ENCODE measurements around the gene PUSL1.

DNA sequence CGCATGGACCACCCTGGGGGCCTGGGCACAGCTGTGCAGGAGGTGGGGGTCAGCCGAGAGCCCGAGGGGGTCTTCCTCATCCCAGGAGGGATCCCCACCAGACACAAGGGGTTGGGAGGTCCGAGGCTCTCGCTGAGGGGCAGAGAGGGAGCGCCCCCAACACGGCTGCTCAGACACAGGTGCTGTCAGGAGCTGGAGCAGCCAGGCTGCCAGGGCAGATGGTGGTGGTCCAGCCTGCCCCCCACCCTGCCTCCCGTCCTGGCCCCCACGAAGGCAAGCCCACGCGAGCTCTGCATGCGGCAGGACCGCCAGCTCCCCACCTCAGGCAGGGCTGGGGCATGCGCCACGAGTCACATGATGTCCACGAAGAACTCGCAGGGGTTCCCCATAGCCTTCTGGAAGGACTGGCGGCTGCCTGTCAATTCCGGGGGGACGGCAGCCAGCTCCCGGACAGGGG, 27.4 kb downstream of the PUSL1 start:
- no peak for TF ChIP-seq POLR2A (IDR thresholded peaks at IDR 0.05; ENCODE audit: low read length)
- no peak for TF ChIP-seq EP300 (IDR thresholded peaks at IDR 0.05)
- TF ChIP-seq, protein P1, sequence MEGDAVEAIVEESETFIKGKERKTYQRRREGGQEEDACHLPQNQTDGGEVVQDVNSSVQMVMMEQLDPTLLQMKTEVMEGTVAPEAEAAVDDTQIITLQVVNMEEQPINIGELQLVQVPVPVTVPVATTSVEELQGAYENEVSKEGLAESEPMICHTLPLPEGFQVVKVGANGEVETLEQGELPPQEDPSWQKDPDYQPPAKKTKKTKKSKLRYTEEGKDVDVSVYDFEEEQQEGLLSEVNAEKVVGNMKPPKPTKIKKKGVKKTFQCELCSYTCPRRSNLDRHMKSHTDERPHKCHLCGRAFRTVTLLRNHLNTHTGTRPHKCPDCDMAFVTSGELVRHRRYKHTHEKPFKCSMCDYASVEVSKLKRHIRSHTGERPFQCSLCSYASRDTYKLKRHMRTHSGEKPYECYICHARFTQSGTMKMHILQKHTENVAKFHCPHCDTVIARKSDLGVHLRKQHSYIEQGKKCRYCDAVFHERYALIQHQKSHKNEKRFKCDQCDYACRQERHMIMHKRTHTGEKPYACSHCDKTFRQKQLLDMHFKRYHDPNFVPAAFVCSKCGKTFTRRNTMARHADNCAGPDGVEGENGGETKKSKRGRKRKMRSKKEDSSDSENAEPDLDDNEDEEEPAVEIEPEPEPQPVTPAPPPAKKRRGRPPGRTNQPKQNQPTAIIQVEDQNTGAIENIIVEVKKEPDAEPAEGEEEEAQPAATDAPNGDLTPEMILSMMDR (IDR thresholded peaks at IDR 0.05) = no peak
- no peak for TF ChIP-seq BHLHE40 (IDR thresholded peaks at IDR 0.05; ENCODE audit: low read depth, low read length)
- TF ChIP-seq POLR2AphosphoS2 (conservative IDR thresholded peaks at IDR 0.05; ENCODE audit: low read length) = no peak
- TF ChIP-seq JUN (IDR thresholded peaks at IDR 0.05) = no peak
- TF ChIP-seq, protein P2, sequence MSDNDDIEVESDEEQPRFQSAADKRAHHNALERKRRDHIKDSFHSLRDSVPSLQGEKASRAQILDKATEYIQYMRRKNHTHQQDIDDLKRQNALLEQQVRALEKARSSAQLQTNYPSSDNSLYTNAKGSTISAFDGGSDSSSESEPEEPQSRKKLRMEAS (IDR thresholded peaks at IDR 0.05) = no peak
- no peak for TF ChIP-seq KDM5A (IDR thresholded peaks at IDR 0.05)
- no peak for TF ChIP-seq NR3C1 (IDR thresholded peaks at IDR 0.05)
- no peak for TF ChIP-seq RCOR1 (IDR thresholded peaks at IDR 0.05; ENCODE audit: low read depth, low read length)
- TF ChIP-seq, protein P3, sequence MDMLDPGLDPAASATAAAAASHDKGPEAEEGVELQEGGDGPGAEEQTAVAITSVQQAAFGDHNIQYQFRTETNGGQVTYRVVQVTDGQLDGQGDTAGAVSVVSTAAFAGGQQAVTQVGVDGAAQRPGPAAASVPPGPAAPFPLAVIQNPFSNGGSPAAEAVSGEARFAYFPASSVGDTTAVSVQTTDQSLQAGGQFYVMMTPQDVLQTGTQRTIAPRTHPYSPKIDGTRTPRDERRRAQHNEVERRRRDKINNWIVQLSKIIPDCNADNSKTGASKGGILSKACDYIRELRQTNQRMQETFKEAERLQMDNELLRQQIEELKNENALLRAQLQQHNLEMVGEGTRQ (IDR thresholded peaks at IDR 0.05) = no peak
- TF ChIP-seq RAD21 (conservative IDR thresholded peaks at IDR 0.05 in 1 of 2, IDR thresholded peaks at IDR 0.05 in 1 of 2) = no peak
- no peak for TF ChIP-seq SMC3 (IDR thresholded peaks at IDR 0.05)
